ENCODE data around the gene REV3L.
"Not testable (repeated sequence)": the region's sequence is repeated elsewhere in the genome, so short reads cannot be mapped to it uniquely, and the experiment has no call there.

Gene REV3L

DNA sequence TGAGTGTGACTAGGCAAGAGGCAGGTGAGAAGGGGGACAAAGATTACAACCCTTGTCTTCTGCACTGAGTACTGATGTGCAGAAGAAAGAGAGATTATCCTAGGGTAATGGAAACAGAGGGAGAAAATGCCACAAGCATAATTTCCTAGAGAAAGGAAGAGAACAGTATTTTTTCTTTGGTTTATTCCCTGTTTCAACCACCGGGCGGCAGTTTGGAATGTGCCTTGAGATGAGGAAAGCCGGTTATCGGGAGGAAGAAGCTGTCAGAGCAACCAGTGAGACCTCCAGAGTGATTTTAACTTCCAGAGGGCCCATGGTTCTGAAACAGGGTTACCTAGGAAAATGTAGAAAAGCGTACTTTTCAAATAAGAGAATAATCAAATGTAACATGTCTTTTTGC lies 121.4 kb downstream of the REV3L start:
- DNase-seq: peak; percentile 56

DNA sequence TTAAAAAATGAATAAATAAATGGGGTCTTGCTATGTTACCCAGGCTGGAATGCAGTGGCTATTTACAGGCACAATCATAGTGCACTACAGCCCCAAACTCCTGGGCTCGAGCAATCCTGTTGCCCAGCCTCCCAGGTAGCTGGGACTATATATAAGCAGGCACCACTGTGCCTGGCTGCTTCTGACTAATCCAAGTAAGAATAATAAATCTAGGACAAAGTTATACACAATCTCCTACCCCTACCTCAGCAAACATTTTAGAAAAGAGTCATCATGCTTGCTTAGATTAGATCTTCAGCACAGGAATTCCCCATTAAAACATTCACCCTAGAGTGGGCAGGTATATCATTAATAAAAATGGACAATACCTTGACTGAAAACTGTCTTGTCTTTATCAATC lies 124.6 kb downstream of the REV3L start:
- no peak for DNase-seq

DNA sequence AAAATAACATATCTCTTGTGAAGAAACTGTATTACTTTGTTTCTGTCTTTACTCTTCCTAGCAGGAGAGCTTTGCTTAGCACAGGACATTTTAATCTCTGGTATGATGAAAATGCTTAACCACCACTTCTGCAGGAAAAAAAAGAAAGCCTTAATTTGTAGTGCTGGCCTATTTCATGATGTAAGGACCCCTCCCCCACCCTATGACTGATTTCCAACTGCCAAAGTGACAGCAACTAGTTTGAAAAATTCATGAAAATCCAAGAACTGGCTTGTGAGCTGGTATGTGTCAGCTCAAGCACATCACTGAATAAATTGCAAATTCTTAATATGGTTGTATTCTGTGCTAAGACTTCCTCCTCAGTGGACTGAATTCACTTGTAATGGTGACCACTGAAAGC lies 125.3 kb downstream of the REV3L start:
- no peak for DNase-seq

DNA sequence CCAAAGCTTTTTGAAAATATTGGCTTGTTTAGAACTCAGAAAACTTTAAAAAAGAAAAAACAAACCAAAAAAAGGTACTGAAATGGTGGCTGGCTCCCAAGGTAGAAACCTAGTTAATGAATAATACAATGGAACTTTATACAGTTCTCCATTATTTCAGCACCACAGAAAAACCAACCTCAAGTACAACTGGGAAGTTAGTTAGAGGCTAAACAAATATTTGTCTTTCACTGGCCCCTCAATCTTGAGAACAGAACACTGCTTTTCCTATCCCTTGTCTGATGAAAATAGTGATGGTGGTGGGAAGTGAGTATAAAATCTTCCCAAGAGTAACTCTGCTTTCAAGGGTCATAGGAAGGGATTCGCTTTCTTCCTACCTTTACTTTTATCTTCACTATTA lies 126.5 kb downstream of the REV3L start:
- DNase-seq: no peak

DNA sequence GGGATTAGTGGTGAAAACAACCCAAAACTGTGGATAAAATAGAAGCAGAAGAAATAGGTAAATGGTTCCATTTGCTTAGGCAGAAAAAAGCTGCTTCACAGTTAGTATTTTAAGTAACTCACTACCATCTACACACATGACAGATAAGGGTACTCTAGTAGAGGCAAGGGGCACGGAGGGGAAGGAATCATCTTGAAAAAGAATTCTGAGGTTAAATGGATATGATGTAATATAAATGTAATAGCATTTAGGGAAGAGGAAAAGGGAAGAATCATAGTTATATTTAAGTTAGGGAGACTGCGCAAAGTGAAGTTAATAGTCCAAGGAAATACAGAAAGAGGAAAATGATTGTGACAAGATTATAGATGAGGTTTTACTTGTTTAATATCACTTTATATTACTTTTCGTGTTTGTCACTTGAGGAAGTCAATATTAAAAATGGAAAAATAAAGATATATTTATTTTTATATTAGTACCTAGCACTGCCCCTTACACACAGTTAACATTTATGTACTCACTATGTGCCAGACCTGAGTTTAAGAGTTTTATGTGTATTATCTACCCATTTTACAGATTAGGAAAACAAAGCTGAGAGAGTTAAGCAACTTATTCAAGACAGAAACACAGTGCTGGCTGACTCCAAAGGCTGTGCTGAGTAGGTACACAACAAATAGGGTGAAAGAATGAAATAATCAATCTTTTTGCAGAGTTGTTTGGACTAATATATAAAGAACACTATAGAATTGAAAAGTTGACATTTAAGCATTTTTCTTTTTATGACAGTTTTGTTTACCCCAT lies 128.1 kb downstream of the REV3L start:
- no peak for DNase-seq

DNA sequence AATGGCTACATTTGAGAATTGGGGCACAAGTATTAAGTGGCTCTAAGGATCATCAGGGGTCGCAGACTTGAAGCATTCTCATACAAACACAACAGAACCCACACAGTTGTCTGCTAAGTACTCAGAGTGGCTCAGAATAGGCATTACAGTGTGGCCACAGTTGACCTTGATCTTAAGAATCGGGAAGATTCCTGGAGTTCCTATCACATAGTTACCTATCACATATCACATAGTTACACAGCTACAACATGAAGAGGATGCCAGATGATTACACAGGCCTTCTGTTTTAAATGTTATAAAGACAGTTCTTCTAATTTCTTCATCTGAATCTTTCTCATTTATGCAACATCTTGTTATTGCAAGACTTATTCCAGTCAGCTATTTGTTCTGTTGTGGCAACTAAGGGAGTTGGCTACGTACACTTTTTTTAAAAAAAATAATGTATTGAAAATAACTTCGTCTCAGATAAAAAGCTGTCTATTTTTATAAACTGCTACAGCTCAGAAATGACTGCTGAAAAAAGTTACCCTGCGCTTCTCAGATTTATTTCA lies 129.0 kb downstream of the REV3L start:
- no peak for DNase-seq

DNA sequence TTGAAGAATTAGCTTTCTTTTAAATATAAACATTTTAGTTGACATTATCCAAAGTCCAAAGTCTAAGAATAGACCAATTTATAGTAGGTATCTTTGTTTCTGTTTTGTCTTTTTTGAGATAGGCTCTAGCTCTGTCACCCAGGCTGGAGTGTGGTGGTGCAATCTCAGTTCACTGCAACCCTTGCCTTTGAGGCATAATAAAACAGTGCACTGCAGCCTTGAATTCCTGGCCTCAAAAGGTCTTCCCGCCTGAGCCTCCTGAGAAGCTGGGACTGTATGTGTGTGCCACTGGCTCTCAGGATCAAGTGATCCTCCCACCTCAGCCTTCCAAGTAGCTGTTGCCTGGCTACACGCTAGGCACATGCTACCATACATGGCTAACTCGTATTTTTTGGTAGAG lies 135.4 kb downstream of the REV3L start:
- DNase-seq: no peak

DNA sequence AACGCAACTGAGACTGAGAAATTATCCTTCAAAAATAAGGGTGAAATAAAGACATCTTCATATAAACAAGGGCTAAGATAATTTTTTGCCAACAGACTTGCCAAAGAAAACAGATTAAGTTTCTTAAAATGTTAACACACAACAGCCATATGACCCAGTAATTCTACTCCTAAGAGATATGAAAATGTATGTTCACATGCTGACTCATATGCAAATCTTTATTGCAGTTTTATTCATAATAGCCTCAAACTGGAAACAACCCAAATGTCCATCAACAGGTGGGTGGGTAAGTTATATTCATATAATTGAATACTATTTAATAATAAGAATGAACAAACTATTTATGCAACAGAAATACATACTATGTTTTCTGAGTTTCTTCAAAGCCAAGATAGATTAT lies 140.1 kb downstream of the REV3L start:
- no peak for DNase-seq

DNA sequence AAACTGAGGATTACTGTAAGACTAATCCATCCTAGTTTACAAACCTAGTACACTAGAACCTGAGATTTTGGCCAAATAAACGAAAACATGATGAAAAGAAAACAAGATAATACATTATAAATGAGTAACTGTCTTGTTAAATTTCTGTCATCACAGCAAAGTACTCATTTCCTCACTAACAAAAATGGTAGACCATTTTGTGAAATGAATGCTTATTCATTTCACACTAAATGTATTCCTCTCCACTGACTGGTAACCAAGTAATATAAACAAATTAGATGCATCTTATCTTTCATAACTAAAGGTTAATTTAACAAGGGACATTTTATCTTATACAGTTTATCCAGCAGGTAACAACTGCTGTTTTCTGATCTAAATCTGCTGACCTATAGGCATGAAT lies 143.7 kb downstream of the REV3L start:
- DNase-seq: no peak

DNA sequence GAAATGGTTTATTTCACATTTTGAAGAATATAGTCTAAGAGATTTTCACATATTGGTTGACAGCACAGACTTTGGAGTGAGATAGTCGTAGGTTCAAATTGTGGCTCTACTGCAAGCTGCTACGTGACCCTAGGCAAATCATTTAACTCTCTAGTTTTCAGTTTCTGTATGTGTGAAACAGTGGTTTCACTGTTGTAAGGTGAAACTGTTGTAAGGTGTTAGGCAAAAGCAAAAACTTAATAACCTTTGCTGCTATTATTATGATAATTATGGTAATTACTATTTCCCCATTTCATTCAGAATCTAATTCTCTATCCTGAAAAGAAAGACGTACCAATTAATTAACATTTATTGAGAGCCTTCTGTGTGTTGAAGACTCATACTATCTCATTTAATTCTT lies 144.2 kb downstream of the REV3L start:
- DNase-seq: no peak

DNA sequence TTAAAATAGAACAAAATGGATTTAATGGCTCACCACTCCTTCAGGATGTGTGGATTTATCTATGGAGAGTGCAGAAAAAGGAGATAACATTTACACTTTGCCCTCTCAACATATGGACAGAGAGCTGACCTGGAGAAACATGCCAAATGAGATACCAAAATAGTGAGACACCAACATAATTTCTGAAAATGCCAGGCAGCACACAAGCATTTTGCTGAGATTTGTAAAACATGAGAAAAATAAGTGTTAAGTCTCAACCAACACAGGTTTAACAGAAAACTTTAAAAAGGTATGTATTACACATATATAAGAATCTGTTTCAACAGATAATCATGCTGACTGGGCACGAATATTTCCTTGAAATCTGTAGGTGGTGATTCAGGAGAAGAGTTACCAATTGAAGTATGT lies 145.2 kb downstream of the REV3L start:
- DNase-seq: no peak

DNA sequence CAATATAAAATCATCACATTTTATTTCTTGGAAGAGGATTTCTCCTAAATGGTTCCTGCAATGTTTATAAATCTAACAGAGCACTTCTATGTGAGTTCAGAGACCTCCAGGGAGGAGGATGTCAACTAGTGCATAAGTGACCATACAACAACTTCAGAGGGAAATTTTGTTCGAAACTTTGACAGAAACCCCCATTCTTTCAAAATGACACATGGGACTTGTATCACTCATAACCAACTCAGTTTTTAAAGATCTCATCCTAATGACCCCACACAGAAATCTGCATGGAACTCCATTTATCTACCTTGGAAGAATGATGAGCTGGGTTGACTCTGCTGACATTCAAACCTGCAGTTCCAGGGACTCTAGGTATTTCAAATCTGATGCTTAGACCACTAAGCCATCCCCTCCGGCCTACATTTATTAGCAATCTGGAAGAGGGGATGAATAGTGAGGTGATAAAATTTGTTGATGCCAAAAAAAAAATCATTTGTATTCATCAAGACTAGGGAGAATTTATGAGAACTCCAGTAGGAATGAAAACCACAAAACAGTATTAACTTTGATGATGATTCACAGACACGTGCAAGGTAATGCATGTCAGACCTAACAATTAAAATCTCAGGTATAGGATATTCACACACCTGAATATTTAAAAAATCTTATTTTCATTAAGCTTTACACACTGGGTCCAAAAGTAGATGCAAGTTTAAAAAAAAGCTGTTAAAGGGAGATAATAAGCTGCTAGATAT lies 153.0 kb downstream of the REV3L start:
- DNase-seq: no peak

DNA sequence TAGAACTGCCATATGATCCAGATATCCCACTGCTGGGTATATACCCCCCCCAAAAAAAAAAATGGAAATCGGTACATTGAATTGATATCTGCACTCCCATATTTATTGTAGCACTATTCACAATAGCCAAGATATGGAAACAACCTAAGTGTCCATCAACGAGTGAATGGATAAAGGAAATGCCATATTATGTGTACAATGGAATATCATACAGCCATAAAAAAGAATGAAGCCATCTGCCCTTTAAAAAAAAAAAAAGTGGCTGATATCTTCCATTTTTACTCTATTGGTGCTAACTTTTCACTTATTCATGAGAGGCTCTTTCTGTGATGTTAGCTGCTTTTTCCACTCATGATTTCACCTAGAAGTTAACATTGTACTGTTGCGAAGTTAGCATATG lies 156.5 kb downstream of the REV3L start:
- no peak for DNase-seq

DNA sequence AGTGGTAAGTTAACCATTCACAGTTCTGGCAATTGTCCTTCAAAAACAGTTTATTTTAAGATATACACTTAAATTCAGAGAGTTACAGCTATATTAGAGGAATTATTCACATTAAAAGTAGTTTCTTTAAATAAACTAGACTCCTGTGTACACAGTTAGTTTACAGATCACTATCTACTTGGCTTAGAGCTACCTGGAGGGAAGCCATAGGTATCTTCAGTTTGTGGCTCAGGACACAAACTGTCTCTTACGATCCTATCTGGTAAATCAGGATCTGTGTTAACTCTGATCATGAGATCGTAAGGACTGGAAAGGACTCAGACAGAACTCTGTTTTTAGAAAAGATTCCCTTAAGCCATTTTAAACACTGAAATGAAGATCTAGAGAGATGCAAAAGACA lies 160.9 kb downstream of the REV3L start:
- no peak for DNase-seq

DNA sequence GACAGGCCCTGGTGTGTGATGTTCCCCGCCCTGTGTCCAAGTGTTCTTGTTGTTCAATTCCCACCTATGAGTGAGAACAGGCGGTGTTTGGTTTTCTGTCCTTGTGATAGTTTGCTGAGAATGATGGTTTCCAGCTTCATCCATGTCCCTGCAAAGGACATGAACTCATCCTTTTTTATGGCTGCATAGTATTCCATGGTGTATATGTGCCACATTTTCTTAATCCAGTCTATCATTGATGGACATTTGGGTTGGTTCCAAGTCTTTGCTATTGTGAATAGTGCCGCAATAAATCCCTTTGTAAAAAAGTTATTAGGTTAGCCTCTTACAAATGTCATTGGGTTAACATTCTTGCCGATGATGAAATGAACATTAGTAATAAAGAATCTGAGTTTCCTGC lies 175.1 kb downstream of the REV3L start:
- DNase-seq: not testable (repeated sequence)

DNA sequence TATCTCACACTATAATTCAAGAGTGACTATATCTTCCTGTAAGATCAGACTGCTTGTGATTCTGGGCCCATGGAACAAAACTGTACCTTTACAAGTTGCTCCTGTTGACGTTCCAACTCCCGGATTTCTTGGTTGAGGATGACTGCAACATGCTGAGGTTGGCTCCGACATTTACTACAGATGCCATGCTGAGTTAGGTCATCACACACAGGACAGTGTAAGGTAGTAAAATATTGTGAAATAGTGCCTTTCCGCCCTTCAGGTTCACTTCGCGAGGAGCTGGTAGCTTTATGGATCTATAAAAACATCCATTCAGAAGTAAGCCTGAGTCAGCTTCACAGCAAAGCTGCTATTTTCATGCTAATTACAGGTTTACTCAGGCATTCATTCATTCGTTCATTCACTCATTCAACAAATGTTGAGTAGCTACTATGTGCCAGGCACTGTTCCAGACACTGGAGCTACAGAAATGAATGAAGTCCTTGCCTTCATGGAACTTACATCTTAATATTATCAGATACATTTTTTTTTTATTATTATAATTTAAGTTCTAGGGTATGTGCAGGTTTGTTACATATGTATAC lies 175.7 kb downstream of the REV3L start:
- DNase-seq: no peak

DNA sequence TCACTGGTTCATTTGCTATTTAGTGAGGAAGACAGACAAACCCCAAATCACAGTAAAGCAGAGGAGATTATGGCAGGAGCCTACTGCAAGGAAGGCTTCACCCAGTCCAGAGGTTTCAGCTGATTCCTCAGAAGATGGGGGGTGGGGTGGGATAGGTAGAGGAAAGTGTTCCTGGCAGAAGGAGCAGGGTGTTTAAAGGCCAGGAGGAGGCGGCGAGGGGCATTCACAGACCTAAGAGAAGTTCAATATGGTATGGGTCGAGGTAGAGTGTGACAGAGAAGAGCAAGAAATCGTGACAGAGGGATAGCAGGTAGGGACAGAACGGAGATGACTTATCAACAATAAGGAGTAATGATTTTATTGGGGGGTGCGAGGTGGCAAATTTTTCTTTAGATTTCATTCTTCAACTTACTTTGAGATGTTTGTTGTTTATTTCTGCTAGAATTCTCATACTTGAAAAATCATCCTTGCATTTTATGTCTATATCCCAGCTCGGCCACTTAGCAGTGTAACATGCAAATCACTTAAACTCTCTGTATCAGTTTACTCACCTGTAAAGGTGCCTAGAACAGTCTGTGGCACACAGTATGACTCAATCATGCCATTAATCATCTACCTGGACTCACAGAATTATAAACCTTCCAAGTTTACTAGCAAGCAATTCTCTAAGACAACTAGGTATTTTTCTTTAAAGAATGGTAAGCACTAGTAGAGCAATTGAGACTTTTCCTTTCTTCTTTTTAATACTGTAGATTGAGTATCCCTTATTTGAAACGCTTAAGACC lies 176.7 kb downstream of the REV3L start:
- no peak for DNase-seq

DNA sequence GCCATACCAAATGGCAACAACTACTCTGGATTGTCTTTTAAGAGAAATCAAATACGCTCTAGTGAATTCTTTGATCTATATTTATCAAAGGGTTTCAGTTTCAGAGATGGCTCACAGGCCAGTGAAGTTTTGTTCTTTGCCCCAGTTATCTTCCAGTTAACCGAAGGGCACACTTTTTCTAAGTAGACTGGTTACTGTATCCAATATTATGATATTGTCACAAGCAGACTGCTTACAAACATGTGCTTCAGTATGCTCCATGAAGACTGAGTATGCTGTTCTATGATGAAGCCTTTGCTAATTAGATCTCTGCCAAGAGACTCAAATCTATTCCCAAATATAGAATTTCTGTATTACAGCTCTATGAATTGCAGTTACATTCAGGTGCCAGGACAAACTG lies 181.1 kb downstream of the REV3L start:
- DNase-seq: no peak

DNA sequence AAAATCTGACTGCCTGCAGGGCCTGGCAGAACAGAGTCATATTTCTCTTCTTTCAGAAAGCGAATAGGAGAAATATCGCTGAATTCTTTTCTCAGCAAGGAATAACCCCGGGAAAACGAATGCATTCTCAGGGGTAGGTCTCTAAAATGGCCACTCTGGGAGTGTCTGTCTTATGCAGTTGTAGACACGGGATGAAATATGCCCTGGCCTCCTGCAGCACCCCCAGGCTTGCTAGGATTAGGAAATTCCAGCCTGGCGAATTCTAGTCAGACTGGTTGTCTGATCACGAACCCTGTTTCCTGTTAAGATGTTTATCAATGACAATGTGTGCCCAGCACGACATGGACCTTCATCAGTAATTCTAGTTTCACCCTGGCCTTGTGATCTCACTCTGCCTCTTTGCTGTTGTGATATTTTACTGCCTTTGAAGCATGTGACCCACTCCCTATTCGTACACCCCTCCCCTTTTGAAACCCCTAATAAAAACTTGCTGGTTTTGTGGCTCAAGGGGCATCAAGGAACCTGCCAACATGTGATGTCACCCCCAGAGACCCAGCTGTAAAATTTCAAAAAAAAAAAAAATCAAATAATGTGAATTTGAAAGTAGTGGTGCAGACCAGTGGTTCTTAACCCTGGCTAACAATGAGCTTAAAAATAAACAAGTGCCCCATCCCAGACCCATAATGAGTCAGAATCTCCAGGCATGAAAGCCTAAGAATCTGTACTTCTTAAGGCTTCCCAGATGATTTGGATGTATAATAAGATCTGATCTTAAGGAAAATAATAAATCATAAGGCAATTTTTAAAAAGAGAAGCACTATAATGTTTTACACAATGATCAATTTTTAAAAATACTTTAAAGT lies 181.8 kb downstream of the REV3L start:
- not testable (repeated sequence) for DNase-seq

DNA sequence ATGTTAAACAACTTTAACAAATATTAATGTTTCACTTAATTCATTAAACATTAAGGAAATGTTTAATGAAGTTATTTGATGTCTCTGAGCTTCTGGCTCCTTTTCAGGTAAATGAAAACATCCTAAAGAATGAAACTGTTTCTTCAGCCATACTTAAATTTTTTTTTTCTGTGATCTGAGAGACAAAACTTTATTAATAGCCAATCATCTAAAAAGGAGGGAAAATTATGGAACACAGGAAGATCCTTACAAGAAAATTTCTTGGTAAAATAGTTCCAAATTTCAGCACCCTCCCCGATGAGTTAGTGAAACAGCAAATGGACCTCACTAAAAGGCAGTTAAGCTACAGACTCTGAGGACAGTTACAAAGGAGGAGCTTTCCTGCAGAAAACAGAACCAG lies 185.2 kb downstream of the REV3L start:
- DNase-seq: no peak

DNA sequence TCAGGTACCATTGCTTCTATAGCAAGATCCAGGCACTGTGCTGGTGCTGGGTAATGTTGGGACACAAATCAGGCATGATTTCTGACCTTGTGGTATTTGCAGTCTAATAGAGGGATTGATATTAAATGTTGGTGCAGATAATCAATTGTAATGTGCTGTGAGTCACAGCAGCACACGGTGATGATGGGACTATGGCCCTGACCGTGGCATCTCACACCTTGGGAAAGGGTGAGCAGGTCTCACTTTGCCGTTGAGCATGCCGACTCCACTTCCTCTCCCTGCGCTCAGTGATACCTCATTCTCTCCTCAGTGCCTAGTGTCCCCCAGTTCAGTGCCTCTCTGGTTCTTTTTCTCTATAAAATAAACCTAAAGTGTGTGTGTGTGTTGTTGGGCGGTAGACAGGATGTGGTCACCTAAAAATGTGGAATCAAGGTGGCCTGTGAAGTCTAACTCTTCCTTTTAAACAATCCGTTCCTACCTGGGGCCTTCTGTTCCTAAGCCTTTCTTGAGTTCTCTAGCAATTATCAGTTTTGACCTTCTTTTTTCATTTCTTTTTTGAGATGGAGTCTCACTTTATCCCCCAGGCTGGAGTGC lies 188.5 kb downstream of the REV3L start:
- DNase-seq: no peak

Measured in femur (tissue), 1 donor.